ENCODE measurements around the gene NPAS3.

NPAS3 gene

GRCh38 chr14:33702293-33702692 lies 763.6 kb downstream of the NPAS3 start:
- DNase-seq = no peak

DNA sequence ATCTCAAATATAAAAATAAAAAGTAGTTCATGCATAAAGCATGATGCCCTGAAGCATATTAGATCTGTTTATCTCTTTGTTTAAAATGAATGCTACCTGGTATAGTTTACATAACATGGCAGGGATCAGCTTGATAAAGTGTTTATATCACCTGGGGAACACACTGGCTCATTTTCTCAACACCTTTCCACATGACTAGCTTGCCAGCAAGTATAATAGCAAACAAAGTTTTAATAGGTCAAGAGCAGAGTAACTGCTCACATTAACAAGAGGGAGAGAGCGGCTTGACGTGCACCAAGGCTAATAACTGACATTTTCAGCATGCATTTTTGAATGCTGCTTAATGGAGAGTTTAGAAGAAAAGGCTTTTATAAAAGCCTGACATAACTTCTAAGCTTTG lies 765.8 kb downstream of the NPAS3 start:
- DNase-seq = peak; percentile 4

DNA sequence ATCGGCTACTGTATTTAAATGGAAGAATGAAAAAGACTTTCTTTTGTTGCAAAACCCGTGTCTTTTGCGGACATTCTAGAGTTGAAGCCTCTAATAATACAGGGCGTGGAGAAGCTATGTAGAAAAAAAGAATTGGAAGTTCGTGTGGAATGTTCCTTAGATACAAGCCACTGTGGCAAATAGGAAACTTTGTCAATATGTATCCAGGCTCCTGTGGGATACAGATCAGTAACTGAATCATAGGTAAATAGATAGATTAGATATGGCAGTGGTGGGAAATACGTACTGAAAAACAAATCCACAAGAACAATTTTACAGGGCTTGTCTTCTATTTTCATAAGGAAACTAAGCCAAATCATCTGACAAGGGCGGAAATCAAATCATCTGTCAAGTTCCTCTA lies 766.8 kb downstream of the NPAS3 start:
- no peak for DNase-seq

DNA sequence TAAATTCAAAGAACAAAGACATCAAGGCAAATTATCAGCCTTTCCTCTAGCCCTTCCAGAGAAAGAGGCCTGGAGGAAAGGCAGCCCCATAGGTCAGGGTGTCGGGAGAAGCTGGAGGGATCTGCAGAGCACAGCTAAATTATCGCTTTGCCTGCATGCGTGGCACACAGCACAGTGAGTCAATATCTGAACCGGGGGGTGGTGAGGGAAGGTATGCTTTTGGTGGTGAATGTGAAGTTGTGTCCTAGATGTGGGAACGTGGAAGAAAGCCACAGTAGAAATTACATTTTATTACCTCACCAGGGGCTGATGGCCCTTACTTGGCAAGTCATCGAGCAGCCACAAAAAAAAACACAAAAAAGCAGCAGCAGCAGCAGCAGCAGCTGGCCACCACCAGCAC lies 769.0 kb downstream of the NPAS3 start:
- no peak for DNase-seq

DNA sequence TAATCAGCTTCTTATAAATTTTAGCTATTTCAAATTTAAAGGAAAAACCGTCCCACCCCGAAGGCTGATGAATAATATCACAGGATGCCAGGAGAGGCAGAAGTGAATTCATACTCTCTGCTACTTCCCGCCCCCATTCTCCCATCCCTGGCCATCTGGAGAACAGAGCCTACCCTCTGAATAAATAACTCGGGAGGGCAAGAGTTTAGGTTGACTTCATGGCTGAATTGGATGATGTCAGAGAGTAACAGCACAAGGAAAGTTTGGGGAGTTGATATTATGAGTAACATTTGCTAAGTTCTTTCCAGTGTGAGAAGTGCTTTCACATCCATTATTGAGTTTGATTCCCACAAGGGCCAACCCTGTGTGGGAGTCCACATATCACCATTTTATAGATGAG lies 770.6 kb downstream of the NPAS3 start:
- DNase-seq = no peak

GRCh38 chr14:33709711-33710110 lies 771.0 kb downstream of the NPAS3 start:
- DNase-seq = no peak

GRCh38 chr14:33710273-33710672 lies 771.6 kb downstream of the NPAS3 start:
- no peak for DNase-seq

GRCh38 chr14:33711194-33711593 lies 772.5 kb downstream of the NPAS3 start:
- no peak for DNase-seq

DNA sequence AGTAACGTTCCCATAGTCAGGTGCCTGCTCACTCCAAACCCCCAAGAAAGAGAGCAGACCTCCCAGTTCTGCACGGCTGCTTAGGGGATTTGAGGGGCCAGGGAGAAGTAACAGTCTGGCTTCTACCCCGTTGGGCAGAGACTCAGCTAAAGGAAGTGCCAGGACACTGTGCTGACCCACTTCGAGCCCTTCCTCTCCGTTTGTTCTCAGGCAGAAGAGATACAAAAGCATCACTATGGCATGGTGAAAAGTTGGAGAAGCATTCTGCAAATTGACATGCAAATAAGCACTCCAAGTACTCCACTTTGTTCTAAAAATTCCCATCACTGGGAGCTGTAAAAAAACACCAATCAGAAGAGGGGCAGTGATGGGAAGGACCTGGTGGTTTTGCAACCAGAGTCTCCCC lies 773.1 kb downstream of the NPAS3 start:
- no peak for DNase-seq

DNA sequence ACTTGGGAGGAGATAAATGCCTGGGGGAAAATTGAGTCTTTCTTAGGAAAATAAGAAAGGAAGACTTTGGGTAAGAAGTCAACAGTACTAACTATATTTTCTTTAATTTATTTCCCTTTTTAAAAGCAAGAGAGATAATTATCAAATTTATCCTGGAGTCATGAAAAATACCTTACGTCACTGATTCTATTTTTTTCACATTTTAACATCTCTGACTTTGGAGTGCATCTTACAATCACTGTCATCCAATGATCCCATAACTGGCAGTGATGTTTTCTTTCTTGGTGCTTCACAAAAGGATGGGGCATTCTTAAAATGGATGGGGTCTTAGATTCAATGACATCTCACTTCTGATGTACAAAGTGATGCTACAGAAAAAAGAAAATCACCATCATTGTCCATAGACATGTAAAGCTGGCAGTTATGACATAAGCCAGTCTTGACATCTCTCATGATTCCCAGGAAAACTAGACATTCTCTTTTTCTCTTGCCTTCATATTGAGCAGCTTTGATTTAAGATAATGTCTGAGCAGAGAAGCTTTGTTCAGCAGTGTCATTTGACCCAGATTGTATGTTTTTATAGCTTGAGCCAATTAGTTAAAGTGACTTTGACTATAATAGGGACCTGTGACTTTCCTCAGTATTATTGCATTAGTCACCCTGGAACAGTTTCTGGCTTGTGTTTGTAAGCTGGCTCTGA lies 776.0 kb downstream of the NPAS3 start:
- DNase-seq = no peak

DNA sequence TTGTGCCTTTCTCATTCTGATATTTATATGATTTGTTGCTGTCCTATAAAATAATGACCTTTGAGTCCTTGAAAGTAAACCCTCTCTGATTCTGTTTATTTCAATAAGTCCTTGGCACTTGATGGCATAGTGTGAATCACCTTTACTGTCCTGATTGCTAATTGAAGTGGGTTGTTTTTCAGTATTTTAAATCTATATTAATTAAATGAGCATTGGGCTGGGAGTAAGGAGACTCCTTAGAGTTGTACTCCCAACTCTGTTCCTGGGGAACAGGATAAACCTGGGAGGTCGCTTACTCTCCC lies 776.5 kb downstream of the NPAS3 start:
- DNase-seq = no peak

DNA sequence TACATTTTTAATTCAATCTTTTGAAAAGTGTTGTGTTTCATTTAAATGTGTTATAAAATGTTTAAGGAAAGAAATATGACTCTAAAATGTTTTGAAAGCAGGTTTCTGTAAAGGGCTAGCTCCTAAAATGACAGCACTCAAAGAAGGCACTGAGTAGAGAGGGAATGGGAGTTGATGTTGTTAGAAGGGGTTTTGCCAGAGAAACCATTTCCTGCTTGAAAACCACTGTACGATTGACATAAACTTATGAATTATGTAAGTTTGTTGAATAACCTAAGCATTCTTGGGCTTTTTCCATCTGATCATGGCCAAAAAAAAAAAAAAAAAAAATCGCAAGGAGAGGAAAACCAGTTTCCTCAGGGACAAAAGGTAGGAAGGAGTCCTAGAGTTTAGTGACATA lies 778.2 kb downstream of the NPAS3 start:
- no peak for DNase-seq

DNA sequence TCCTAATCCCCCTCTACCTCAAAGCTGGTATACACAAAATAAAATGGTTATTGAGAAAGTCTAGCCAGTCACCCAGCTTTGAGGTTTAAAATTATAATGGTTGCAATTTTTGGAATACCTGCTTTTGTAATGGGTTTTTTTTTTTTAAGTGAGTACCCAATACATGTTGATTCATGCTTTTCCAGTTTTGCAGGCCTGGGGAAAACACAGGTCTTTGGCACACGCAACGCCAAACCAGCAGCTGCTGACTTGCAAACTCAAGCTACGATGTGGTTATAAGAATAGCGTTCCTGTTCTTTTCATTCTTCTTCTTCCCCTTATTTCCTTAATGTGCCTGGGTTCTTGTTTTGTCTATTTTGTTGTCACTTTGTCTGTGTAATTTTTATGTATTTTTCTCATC lies 779.2 kb downstream of the NPAS3 start:
- DNase-seq = no peak

DNA sequence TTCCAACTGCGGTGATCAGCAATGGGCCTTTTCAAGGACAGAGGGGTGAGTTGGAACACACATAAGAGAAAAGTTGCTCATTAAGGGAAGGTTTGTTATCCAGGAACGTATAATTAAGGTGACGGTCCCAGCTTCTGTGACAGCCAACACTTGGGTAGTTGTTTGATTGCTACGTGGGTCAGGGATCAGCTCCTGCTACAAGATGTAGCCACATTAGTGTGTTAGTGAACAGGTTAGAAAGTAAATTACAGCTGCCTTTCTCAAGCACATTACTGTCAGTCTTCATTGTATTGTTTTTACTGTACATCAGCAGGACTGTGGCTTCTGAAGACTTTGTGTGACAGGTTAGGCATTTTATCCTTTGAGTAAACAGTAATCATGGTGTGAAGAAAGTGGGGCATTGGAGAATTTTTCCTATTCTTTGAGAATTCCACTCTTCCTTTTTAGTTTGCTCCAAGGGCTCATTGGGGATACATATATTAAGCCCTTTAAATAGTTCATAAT lies 781.7 kb downstream of the NPAS3 start:
- no peak for DNase-seq

- no peak for DNase-seq
Observed at GRCh38 chr14:33726685-33727084, 788.0 kb downstream of the NPAS3 start.

DNA sequence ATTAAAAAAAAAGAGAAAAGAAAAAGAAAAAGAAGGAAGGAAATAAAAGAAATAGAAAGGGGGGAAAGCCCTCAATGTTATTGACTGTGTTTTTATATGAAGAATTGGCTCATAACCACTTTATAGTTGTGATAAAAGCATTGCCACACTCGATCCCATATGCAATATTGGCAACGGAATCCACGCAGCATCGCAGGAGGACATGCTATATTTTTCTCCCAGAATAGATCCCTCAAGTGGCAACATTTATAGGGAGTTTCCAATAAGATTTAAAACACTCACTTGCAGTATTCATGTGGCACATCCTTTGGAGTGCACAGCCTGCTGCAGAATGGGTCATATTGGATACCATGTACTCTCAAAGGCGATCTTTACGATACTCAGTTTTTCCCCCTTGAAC lies 788.9 kb downstream of the NPAS3 start:
- no peak for DNase-seq

DNA sequence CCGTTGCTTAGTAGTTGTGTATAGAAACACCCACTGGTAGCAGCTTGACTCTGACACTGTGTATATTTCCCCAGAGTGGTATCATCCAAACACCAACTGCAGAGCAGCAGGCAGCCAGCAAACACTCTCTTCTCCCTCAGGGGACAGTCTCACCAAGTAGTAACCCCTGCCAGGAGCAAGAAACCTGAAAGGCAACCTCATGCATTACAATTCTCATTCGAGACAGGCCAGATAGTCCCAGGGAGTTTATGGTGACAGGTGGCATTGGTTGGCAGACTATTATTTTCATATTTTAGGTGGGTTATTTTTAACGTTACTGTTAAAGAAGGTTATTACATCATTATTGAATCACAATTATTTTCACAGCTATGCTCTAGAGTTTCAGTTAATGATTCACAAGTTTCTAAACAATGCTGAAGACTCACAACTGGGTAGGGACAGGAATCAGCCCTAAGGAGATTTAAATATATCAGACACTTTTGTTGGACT lies 789.4 kb downstream of the NPAS3 start:
- no peak for DNase-seq

DNA sequence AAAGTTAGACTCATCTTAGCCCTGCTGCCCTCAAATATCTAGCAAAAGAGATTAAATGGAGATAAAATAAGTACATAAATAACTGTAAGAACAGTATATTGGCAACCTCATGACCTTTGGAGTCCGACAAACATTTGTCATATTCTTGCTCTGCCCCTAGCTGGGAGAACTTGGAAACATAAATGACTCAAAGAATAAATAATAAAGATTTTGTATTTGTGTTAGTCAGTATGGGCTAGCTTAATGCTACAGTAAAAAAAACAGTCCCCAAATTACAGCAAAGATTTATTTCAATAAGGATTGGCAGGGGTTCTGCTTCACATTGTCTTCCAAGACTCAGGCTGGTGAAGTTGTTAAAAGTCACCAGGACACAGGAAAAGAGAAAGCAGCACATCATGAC lies 791.5 kb downstream of the NPAS3 start:
- no peak for DNase-seq

DNA sequence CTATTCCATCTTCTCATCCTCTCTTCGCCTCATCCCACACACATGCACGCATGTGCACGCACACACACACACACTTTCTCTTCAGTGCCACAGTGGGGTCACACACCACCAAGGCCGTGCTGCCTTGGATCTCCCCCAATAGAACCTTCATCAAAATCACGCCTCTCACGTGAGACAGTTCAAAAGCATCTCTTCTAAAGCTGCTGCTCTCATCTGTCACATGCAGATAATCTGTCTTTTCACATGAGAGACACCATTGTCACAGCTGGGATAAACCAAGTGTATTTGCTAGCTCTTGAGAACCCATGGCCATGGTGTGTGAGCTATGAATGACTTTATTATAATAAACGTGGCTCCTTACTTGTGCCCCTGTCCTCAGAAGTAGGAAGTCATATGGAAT lies 793.5 kb downstream of the NPAS3 start:
- DNase-seq = no peak

DNA sequence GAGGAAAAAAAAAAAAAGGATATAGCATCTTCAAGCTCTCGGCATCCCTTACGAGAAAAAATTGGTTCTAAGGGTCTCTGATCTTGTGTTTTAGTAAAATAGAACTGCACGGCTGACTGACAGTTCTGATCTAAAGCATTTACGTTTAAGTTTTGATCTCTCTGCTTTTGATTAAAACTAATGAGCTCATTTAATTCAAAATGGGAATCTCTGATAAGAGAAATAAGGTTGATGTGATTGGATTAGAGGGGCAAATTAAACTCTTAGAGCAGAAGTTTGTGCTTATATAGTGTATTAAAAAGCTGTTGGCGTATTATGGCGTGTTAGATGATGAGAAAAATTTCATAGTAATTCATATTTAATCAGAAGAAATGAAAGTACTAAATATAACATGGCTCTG lies 794.6 kb downstream of the NPAS3 start:
- DNase-seq = no peak

DNA sequence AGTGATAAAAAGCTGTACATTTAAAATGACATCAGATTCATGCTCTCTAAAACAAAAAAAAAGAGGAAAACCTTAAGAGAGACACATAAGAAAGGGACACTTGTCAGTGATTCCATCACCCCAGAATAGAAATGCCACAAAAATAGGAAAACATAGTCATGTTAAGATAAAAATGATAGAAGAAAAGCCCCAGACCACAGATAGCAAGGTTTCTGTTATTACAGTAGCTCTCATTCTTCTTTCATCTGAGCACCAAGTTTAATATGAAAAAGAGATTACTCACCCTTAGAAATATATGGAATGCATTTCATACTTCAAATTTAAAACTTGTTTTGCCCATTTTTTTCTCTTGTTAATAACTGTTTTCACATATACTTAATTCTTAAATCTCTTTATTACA lies 795.0 kb downstream of the NPAS3 start:
- no peak for DNase-seq

- no peak for DNase-seq
Observed at GRCh38 chr14:33734387-33734786, 795.7 kb downstream of the NPAS3 start.

GRCh38 chr14:33736299-33736825 lies 797.7 kb downstream of the NPAS3 start:
- DNase-seq = no peak

GRCh38 chr14:33736979-33737378 lies 798.3 kb downstream of the NPAS3 start:
- no peak for DNase-seq

DNA sequence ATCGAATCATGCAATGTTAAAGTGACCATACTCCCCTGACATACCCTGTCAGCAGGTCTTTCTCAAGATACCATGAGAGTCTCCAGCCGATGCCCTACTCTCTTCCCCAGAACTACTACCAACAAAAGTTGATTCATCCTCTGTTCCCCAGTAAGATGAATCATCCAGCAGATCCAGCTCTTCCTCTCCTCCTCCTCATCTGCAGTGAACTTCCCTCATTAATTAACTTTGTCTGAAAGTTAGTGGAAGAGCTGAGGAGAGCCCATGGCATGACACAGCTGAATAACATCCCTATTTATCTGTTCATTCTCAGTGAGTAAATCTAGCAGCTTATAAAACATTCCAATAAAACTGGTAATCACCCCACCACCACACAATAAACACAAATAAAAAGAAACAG lies 798.8 kb downstream of the NPAS3 start:
- DNase-seq = no peak
